ENCODE data around the gene DNM3. TPM values are rescaled to one million over a fixed set of nuclear protein-coding genes. Genes with fewer than 3 reads are reported as not detected.

Gene DNM3
- polyA plus RNA-seq, 1 of the 3 experiments (the other 2 are of a cell fraction) = 0.43 TPM

DNA sequence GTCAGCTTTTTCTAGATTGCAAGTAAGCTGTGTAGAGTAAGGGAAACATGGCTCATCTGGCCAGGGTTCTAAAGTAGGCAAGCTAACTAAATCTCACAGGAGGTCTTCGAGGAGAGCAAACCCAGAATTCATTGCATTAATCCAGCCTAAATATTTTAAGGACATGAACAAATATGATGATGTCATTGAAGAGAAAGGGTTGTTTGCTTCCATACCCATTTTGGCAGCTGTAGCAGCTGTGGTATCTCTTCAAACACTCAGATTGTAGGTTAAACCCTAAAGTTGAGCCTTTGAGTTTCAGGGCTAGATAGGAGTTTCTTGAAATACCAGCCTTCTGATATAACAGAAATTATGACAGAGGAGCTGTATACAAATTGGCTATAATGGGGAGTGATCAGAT, 378.7 kb downstream of the DNM3 start:
- H3K4me1 ChIP-seq (ENCODE audit: control insufficient read depth in 1 of 2, insufficient read depth in 2 of 2, low read depth in 1 of 2, low read length in 1 of 2) = no peaks in the 10 kb centered on the region
- no peak overlapping the region for H3K4me2 ChIP-seq
- WGBS (ENCODE audit: low lambda C conversion rate) = 61% methylated on average over 1 of the region's 1 CpG
- H3K79me2 ChIP-seq (ENCODE audit: insufficient read depth) = no peaks in the 10 kb centered on the region
- no peak for TF ChIP-seq RCOR1 (IDR thresholded peaks at IDR 0.05; ENCODE audit: low read length)
- TF ChIP-seq TCF12 (IDR thresholded peaks at IDR 0.05) = no peak
- no peak for TF ChIP-seq FOXJ3 (CRISPR knock-in tag; IDR thresholded peaks at IDR 0.05)
- TF ChIP-seq MEF2A (IDR thresholded peaks at IDR 0.05; ENCODE audit: borderline replicate concordance, low read depth) = no peak
- TF ChIP-seq NRF1 (IDR thresholded peaks at IDR 0.05; ENCODE audit: low read depth, low read length) = no peak
- TF ChIP-seq, protein P1, sequence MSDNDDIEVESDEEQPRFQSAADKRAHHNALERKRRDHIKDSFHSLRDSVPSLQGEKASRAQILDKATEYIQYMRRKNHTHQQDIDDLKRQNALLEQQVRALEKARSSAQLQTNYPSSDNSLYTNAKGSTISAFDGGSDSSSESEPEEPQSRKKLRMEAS (IDR thresholded peaks at IDR 0.05; ENCODE audit: low read depth) = no peak
- no peaks in the 10 kb centered on the region for H3K9me2 ChIP-seq
- no peak overlapping the region for H2AFZ ChIP-seq (ENCODE audit: low read depth)
- H3K27ac ChIP-seq (ENCODE audit: low read depth in 2 of 2, low read length in 1 of 2) = no peak overlapping the region
- ChIA-PET POLR2A (no interaction called here), CTCF (no interaction called here)
- no peaks in the 10 kb centered on the region for H3K36me3 ChIP-seq (replicated peaks in 1 of 2; ENCODE audit: control insufficient read depth in 1 of 2, insufficient read depth in 2 of 2, low read length in 1 of 2)
- no peak overlapping the region for H3K4me3 ChIP-seq (ENCODE audit: low read depth in 2 of 2, low read length in 1 of 2)
- no peaks in the 10 kb centered on the region for H3F3A ChIP-seq (replicated peaks; ENCODE audit: insufficient read depth)
- H4K20me1 ChIP-seq (ENCODE audit: insufficient read depth) = no peaks in the 10 kb centered on the region
- H3K27me3 ChIP-seq (ENCODE audit: insufficient read depth) = no peaks in the 10 kb centered on the region
- H3K9ac ChIP-seq = no peak overlapping the region
- H3K9me3 ChIP-seq = no peaks in the 10 kb centered on the region
- DNase-seq = no peak

DNA sequence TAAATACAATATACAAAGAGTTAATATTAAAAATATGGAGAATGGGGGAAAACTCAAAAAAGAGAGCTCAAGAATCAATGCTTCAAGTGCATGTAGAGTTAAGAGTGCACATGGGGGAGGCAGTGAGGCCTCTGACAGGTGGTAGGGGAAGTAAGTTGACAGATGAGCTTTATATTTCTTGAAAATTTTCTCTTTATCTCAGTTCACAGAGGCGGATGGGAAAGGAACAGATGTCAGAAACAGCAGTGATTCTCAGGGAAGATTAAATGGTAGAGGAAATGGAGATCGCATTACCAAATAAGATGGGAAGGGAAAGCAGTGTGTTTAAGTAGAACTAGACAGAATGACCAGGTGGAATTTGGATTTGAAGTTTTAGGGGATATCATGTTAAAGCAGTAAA, 379.1 kb downstream of the DNM3 start:
- H3K9me3 ChIP-seq = no peaks in the 10 kb centered on the region
- H3K4me1 ChIP-seq (ENCODE audit: control insufficient read depth in 1 of 2, insufficient read depth in 2 of 2, low read depth in 1 of 2, low read length in 1 of 2) = no peaks in the 10 kb centered on the region
- no peak overlapping the region for H3K9ac ChIP-seq
- no peak overlapping the region for H3K4me2 ChIP-seq
- no peak overlapping the region for H2AFZ ChIP-seq (ENCODE audit: low read depth)
- no peaks in the 10 kb centered on the region for H3K79me2 ChIP-seq (ENCODE audit: insufficient read depth)
- no peaks in the 10 kb centered on the region for H3K36me3 ChIP-seq (replicated peaks in 1 of 2; ENCODE audit: control insufficient read depth in 1 of 2, insufficient read depth in 2 of 2, low read length in 1 of 2)
- no peak for TF ChIP-seq MXI1 (IDR thresholded peaks at IDR 0.05; ENCODE audit: low read depth, low read length)
- TF ChIP-seq, protein P2, sequence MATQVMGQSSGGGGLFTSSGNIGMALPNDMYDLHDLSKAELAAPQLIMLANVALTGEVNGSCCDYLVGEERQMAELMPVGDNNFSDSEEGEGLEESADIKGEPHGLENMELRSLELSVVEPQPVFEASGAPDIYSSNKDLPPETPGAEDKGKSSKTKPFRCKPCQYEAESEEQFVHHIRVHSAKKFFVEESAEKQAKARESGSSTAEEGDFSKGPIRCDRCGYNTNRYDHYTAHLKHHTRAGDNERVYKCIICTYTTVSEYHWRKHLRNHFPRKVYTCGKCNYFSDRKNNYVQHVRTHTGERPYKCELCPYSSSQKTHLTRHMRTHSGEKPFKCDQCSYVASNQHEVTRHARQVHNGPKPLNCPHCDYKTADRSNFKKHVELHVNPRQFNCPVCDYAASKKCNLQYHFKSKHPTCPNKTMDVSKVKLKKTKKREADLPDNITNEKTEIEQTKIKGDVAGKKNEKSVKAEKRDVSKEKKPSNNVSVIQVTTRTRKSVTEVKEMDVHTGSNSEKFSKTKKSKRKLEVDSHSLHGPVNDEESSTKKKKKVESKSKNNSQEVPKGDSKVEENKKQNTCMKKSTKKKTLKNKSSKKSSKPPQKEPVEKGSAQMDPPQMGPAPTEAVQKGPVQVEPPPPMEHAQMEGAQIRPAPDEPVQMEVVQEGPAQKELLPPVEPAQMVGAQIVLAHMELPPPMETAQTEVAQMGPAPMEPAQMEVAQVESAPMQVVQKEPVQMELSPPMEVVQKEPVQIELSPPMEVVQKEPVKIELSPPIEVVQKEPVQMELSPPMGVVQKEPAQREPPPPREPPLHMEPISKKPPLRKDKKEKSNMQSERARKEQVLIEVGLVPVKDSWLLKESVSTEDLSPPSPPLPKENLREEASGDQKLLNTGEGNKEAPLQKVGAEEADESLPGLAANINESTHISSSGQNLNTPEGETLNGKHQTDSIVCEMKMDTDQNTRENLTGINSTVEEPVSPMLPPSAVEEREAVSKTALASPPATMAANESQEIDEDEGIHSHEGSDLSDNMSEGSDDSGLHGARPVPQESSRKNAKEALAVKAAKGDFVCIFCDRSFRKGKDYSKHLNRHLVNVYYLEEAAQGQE (IDR thresholded peaks at IDR 0.05; ENCODE audit: low read depth, low read length) = no peak
- TF ChIP-seq RCOR1 (IDR thresholded peaks at IDR 0.05; ENCODE audit: low read length) = no peak
- TF ChIP-seq, protein P3, sequence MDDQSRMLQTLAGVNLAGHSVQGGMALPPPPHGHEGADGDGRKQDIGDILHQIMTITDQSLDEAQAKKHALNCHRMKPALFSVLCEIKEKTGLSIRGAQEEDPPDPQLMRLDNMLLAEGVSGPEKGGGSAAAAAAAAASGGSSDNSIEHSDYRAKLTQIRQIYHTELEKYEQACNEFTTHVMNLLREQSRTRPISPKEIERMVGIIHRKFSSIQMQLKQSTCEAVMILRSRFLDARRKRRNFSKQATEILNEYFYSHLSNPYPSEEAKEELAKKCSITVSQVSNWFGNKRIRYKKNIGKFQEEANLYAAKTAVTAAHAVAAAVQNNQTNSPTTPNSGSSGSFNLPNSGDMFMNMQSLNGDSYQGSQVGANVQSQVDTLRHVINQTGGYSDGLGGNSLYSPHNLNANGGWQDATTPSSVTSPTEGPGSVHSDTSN (IDR thresholded peaks at IDR 0.05) = no peak
- TF ChIP-seq JUND (IDR thresholded peaks at IDR 0.05) = no peak
- TF ChIP-seq, protein P4, sequence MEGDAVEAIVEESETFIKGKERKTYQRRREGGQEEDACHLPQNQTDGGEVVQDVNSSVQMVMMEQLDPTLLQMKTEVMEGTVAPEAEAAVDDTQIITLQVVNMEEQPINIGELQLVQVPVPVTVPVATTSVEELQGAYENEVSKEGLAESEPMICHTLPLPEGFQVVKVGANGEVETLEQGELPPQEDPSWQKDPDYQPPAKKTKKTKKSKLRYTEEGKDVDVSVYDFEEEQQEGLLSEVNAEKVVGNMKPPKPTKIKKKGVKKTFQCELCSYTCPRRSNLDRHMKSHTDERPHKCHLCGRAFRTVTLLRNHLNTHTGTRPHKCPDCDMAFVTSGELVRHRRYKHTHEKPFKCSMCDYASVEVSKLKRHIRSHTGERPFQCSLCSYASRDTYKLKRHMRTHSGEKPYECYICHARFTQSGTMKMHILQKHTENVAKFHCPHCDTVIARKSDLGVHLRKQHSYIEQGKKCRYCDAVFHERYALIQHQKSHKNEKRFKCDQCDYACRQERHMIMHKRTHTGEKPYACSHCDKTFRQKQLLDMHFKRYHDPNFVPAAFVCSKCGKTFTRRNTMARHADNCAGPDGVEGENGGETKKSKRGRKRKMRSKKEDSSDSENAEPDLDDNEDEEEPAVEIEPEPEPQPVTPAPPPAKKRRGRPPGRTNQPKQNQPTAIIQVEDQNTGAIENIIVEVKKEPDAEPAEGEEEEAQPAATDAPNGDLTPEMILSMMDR (IDR thresholded peaks at IDR 0.05) = no peak
- TF ChIP-seq, protein P5, sequence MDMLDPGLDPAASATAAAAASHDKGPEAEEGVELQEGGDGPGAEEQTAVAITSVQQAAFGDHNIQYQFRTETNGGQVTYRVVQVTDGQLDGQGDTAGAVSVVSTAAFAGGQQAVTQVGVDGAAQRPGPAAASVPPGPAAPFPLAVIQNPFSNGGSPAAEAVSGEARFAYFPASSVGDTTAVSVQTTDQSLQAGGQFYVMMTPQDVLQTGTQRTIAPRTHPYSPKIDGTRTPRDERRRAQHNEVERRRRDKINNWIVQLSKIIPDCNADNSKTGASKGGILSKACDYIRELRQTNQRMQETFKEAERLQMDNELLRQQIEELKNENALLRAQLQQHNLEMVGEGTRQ (IDR thresholded peaks at IDR 0.05; ENCODE audit: borderline replicate concordance, low read depth, low read length) = no peak
- TF ChIP-seq NFIC (IDR thresholded peaks at IDR 0.05; ENCODE audit: borderline replicate concordance) = no peak
- WGBS (ENCODE audit: low lambda C conversion rate) = 86% methylated on average over 2 of the region's 2 CpGs
- H3K27me3 ChIP-seq (ENCODE audit: insufficient read depth) = no peaks in the 10 kb centered on the region
- H4K20me1 ChIP-seq (ENCODE audit: insufficient read depth) = no peaks in the 10 kb centered on the region
- CTCF ChIA-PET = no interaction called here
- no peak overlapping the region for H3K27ac ChIP-seq (ENCODE audit: low read depth in 2 of 2, low read length in 1 of 2)
- DNase-seq = no peak
- H3F3A ChIP-seq (replicated peaks; ENCODE audit: insufficient read depth) = no peaks in the 10 kb centered on the region
- no peaks in the 10 kb centered on the region for H3K9me2 ChIP-seq
- POLR2A ChIA-PET = no interaction called here
- no peak overlapping the region for H3K4me3 ChIP-seq (ENCODE audit: low read depth in 2 of 2, low read length in 1 of 2)
